ENCODE data around the gene CT47C1. TPM values are rescaled to one million over a fixed set of nuclear protein-coding genes. Genes with fewer than 3 reads are reported as not detected.

Gene CT47C1
- total RNA-seq, result not detected in 2 replicates

GRCh38 chrX:119072744-119073143, at the start of gene CT47C1:
CT47C1 (plus strand) TSS chrX:119072993; CDS start chrX:119073226, 233 bp downstream.

Other genes with a start within 250 kb of the CT47C1 start
- gene ZCCHC12, start 249.2 kb upstream of the CT47C1 start, total RNA-seq, result not detected in 2 replicates
- gene LONRF3, start 98.4 kb upstream of the CT47C1 start, total RNA-seq, result 0.21 and 1.7 TPM in 2 replicates
- gene KIAA1210, start 54.8 kb downstream of the CT47C1 start, total RNA-seq, result not detected in 2 replicates
- 125 and 142 TPM in 2 replicates for gene PGRMC1, start 163.3 kb downstream of the CT47C1 start, total RNA-seq

Measured in tracheal epithelial cell (primary cell).